Suprapubic skin (tissue), 4 donors: Measurements from ENCODE around the gene MMAB. TPM values are rescaled to one million over a fixed set of nuclear protein-coding genes. Genes with fewer than 3 reads are reported as not detected.

Experiments
- DNase-seq, 2 donors: peaks; one replicate each; pipeline ENCODE4 v3.0.0-alpha.2; 2019; ENCODE audit warnings: low spot score in 2 of 2
- H3K27ac ChIP-seq: fragments of 200-600 bp; sonication (generic); one replicate; pipeline ENCODE4 v1.5.1; 2019
- H3K27me3 ChIP-seq: fragments of 200-600 bp; sonication (generic); one replicate; pipeline ENCODE4 v1.5.1; 2019
- H3K36me3 ChIP-seq: fragments of 200-600 bp; sonication (generic); one replicate; pipeline ENCODE4 v1.5.1; 2019
- H3K4me1 ChIP-seq: fragments of 200-600 bp; sonication (generic); one replicate; pipeline ENCODE4 v1.5.1; 2019
- H3K4me3 ChIP-seq: fragments of 200-600 bp; sonication (generic); one replicate; pipeline ENCODE4 v1.5.1; 2019; ENCODE audit warnings: mild to moderate bottlenecking
- H3K9me3 ChIP-seq: fragments of 200-600 bp; sonication (generic); one replicate; pipeline ENCODE4 v1.5.1; 2019
- EP300 ChIP-seq: sonication (generic); formaldehyde crosslinking; IDR thresholded peaks from one replicate; pipeline ENCODE4 v1.6.1; 2017; ENCODE audit warnings: antibody characterized with exemption
- POLR2A ChIP-seq, 2 donors: fragments of 450-650 bp; IDR thresholded peaks; one replicate each; pipeline ENCODE4 v1.6.1; 2017; ENCODE audit warnings: antibody characterized with exemption in 2 of 2, mild to moderate bottlenecking in 2 of 2, moderate library complexity in 2 of 2
- POLR2AphosphoS5 ChIP-seq, 3 donors: sonication (generic); formaldehyde crosslinking; IDR thresholded peaks; one replicate each; pipeline ENCODE4 v1.6.1; 2017; ENCODE audit warnings: antibody characterized with exemption in 3 of 3
- WGBS: methylation state at CpG from one replicate; pipeline ENCODE4 v1.1.5; 2018; 5-methylcytosine and 5-hydroxymethylcytosine counted together
- total RNA-seq, 4 donors: library from RNA; depleted of rRNA; stranded (reverse); fragments of >200 nt; gene quantifications; one replicate each; pipeline ENCODE4 v1.1.0, GENCODE V29; 2016
- TF ChIP-seq, protein P1 (sequence below), 2 donors: fragments of 200-600 bp in 1 of 2; fragments of 450-650 bp in 1 of 2; sonication (generic) in 1 of 2; IDR thresholded peaks; one replicate each; pipeline ENCODE4 v1.5.1; 2016 to 2019; ENCODE audit warnings: antibody characterized with exemption in 2 of 2, mild to moderate bottlenecking in 1 of 2, moderate library complexity in 1 of 2

MMAB gene
- total RNA-seq, 4 donors from 2014 or later, result 17.1 to 37.2 (median 24.5) TPM

DNA sequence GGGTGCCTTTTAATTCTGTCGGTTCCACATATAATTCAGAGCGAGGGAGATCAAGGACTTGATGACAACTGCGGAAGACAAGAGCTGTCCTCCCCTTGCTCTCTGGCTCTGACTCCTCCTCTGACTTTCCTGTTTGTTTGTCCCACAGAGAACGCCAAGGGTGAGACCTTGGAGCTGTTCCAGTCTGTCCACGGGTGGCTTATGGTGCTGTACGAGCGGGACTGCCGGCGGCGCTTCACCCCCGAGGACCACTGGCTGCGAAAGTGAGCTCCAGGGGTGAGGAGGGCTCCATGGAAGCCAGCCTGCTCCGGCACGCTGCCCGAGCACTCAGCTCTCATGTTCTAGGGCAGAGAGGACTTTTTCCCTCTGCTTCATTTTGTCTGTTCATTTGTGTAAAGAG, 63.1 kb downstream of the MMAB start:
- DNase-seq, result no peak
- TF ChIP-seq, protein P1, sequence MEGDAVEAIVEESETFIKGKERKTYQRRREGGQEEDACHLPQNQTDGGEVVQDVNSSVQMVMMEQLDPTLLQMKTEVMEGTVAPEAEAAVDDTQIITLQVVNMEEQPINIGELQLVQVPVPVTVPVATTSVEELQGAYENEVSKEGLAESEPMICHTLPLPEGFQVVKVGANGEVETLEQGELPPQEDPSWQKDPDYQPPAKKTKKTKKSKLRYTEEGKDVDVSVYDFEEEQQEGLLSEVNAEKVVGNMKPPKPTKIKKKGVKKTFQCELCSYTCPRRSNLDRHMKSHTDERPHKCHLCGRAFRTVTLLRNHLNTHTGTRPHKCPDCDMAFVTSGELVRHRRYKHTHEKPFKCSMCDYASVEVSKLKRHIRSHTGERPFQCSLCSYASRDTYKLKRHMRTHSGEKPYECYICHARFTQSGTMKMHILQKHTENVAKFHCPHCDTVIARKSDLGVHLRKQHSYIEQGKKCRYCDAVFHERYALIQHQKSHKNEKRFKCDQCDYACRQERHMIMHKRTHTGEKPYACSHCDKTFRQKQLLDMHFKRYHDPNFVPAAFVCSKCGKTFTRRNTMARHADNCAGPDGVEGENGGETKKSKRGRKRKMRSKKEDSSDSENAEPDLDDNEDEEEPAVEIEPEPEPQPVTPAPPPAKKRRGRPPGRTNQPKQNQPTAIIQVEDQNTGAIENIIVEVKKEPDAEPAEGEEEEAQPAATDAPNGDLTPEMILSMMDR (IDR thresholded peaks at IDR 0.05), result no peak
- TF ChIP-seq EP300 (no peak), POLR2A (IDR thresholded peaks at IDR 0.05) (no peak), POLR2AphosphoS5 (IDR thresholded peaks at IDR 0.05) (no peak)
- WGBS, result 95% methylated on average over 12 of the region's 15 CpGs

DNA sequence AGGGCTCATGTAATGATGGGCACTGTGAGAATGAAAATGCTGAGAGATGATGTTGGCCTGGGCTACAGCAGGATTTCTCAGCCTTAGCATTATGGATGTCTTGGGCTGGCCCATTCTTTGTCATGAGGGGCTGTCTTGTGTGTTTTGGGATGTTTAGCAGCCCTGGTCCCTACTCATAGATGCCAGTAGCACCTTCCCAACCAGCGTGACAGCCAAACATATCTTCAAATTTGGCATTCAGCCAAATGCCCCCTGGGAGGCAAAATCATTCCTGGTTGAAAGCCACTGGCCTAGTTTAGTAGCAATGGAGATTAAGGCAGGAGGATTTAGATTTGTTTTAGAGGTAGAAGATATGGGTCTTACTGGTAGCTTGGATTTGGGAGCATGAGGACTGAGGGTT, 69.2 kb downstream of the MMAB start:
- TF ChIP-seq, protein P1 (IDR thresholded peaks at IDR 0.05), result no peak
- TF ChIP-seq POLR2AphosphoS5 (IDR thresholded peaks at IDR 0.05) (no peak), POLR2A (IDR thresholded peaks at IDR 0.05) (no peak), EP300 (no peak)
- WGBS, result 22% methylated on average over 1 of the region's 1 CpG
- peaks cover 100% of the 10 kb centered on the region for H3K36me3 ChIP-seq
- no peaks in the 10 kb centered on the region for H3K9me3 ChIP-seq
- H3K27ac ChIP-seq, result no peak overlapping the region
- no peaks in the 10 kb centered on the region for H3K27me3 ChIP-seq
- H3K4me1 ChIP-seq, result no peaks in the 10 kb centered on the region
- H3K4me3 ChIP-seq, result no peak overlapping the region
- no peak for DNase-seq

More for the DNA sequence above, 63.1 kb downstream of the MMAB start:
- Histone ChIP-seq H3K4me3 (no peak overlapping the region), H3K36me3 (peaks cover 99% of the 10 kb centered on the region), H3K9me3 (no peaks in the 10 kb centered on the region), H3K27me3 (no peaks in the 10 kb centered on the region), H3K4me1 (no peaks in the 10 kb centered on the region), H3K27ac (no peak overlapping the region)

Other genes starting within 250 kb of the MMAB start
- under 1 TPM in 1 of 4 donors, not detected in 3; 0.38 TPM for gene MYO1H, start 225.6 kb downstream of the MMAB start, total RNA-seq
- gene KCTD10, start 96.2 kb downstream of the MMAB start, total RNA-seq, result 10 to 100 TPM; 34.7 to 56.3 (median 41.7) TPM
- gene UBE3B, start 95.9 kb downstream of the MMAB start, total RNA-seq, result 10 to 100 TPM; 53.2 to 94.1 (median 61.6) TPM
- gene MVK, start 290 bp upstream of the MMAB start, total RNA-seq, result 10 to 100 TPM; 30.1 to 62.1 (median 37.2) TPM
- 1 to 10 TPM; 3.9 to 8.5 (median 6.6) TPM for gene FAM222A, start 140.3 kb upstream of the MMAB start, total RNA-seq